ENCODE results near the gene SMCO2. TPM values are rescaled to one million over a fixed set of nuclear protein-coding genes. Genes with fewer than 3 reads are reported as not detected.

The SMCO2 gene
- total and polyA plus RNA-seq, 2 of the 8 experiments (the other 6 are each of a cell fraction or from before 2014, with no cell fraction given), result 0.24 to 0.80 TPM

- H2BK15ac ChIP-seq (ENCODE audit: low read length), result no peak overlapping the region
- no peak overlapping the region for H3K56ac ChIP-seq (replicated peaks; ENCODE audit: insufficient read length, low read depth, low read length)
- H4K91ac ChIP-seq (replicated peaks; ENCODE audit: insufficient read length, low read length), result no peak overlapping the region
- no peak overlapping the region for H3K9ac ChIP-seq (replicated peaks in 1 of 4; ENCODE audit: extremely low read depth in 1 of 4, low read depth in 3 of 4, low read length in 3 of 4)
- no peaks in the 10 kb centered on the region for H3K23me2 ChIP-seq (ENCODE audit: low read depth, low read length)
- no peak overlapping the region; a peak in 1 of 4 replicates for H3K4me2 ChIP-seq (ENCODE audit: insufficient read depth in 1 of 2, low read depth in 2 of 2, low read length in 2 of 2)
- H3K23ac ChIP-seq (ENCODE audit: insufficient read length), result no peak overlapping the region
- no peak overlapping the region for H2BK12ac ChIP-seq (ENCODE audit: low read depth, low read length)
- no peak overlapping the region for H2BK5ac ChIP-seq (ENCODE audit: low read depth, low read length)
- H4K8ac ChIP-seq (ENCODE audit: extremely low read depth, insufficient read depth, low read length), result no peak overlapping the region
- no peaks in the 10 kb centered on the region for H3K79me2 ChIP-seq (ENCODE audit: control insufficient read depth in 1 of 2, insufficient read depth in 2 of 2, low read length in 2 of 2)
- ChIA-PET CTCF (ENCODE audit: partially characterized antibody) (interaction anchor here (0.6 to 5.9 kb wide), 9 partner anchors 10 to 225 kb away, joined by 3 to 47 read pairs (median 4); partner anchors contain the start of gene SMCO2), POLR2A (ENCODE audit: partially characterized antibody) (interaction anchor here (1.0 to 3.8 kb wide), 3 partner anchors 9 to 87 kb away, joined by 3 to 18 read pairs (median 3); partner anchors contain the start of gene PPFIBP1)
- no peaks in the 10 kb centered on the region; a peak in 1 of 7 replicates for H3K4me1 ChIP-seq (replicated peaks in 1 of 4; ENCODE audit: control insufficient read depth in 3 of 4, insufficient read depth in 4 of 4, low read length in 3 of 4)
- no peaks in the 10 kb centered on the region for H3K79me1 ChIP-seq (ENCODE audit: low read depth, low read length)
- H3K36me3 ChIP-seq (ENCODE audit: control insufficient read depth in 2 of 4, insufficient read depth in 4 of 4, low read length in 3 of 4), result no peaks in the 10 kb centered on the region; a peak in 1 of 8 replicates
- no peak overlapping the region for H2BK120ac ChIP-seq (replicated peaks; ENCODE audit: low read depth, low read length)
- no peak overlapping the region; the same call in 1 of the 2 replicates for H3K18ac ChIP-seq (ENCODE audit: extremely low read depth, low read length)
- H2BK20ac ChIP-seq (ENCODE audit: low read length), result no peak overlapping the region
- no peak overlapping the region for H4K5ac ChIP-seq (ENCODE audit: insufficient read length, low read depth, low read length)
- H2AK5ac ChIP-seq (ENCODE audit: low read depth, low read length), result no peak overlapping the region
- peak overlapping the region in 1 of 4 experiments; percentile 13; a peak in 1 of 8 replicates for H3K4me3 ChIP-seq (ENCODE audit: extremely low read depth in 1 of 4, insufficient read depth in 2 of 4, low read depth in 3 of 4, low read length in 4 of 4)
- peaks cover 0 to 3% of the 10 kb centered on the region in 2 experiments for H4K20me1 ChIP-seq (replicated peaks in 1 of 2; ENCODE audit: control insufficient read depth in 1 of 2, insufficient read depth in 2 of 2, low read length in 2 of 2)
- H3K27ac ChIP-seq (ENCODE audit: low read depth, low read length), result no peak overlapping the region
- peaks cover 5 to 7% of the 10 kb centered on the region in 2 experiments for H3K9me3 ChIP-seq (ENCODE audit: insufficient read depth in 2 of 2, low read depth in 1 of 2, low read length in 1 of 2)
- no peak overlapping the region for H2AFZ ChIP-seq (ENCODE audit: low read length)
- H3K4ac ChIP-seq (replicated peaks; ENCODE audit: insufficient read length, low read depth, low read length), result no peak overlapping the region
- DNase-seq (ENCODE audit: low read depth in 1 of 2, low spot score in 2 of 2) (peak; percentile 45 to 46), FAIRE-seq (peak; percentile 88)
- H3K27me3 ChIP-seq (replicated peaks in 1 of 4; ENCODE audit: control insufficient read depth in 3 of 4, extremely low read depth in 1 of 4, insufficient read depth in 3 of 4, low read length in 3 of 4), result no peaks in the 10 kb centered on the region
- no peak overlapping the region for H3K14ac ChIP-seq (ENCODE audit: insufficient read length)
- peak in 1 of 2 experiments; percentile 57; a peak in 1 of 4 replicates for TF ChIP-seq HDAC2 (IDR thresholded peaks at IDR 0.05; ENCODE audit: borderline replicate concordance in 1 of 2, low read depth in 2 of 2, low read length in 2 of 2)
- no peak for TF ChIP-seq SP2 (IDR thresholded peaks at IDR 0.05; ENCODE audit: low read length)
- no peak for TF ChIP-seq JUN (IDR thresholded peaks at IDR 0.05; ENCODE audit: low read depth, low read length)
- TF ChIP-seq BCL11A (IDR thresholded peaks at IDR 0.05; ENCODE audit: low read depth in 2 of 2, low read length in 2 of 2), result peak in 1 of 2 experiments; percentile 32
- TF ChIP-seq CEBPB (IDR thresholded peaks at IDR 0.05; ENCODE audit: low read depth, low read length), result peak; percentile 88
- TF ChIP-seq SIN3A (conservative IDR thresholded peaks at IDR 0.05 in 1 of 2, IDR thresholded peaks at IDR 0.05 in 1 of 2; ENCODE audit: low read depth in 1 of 2, low read length in 2 of 2), result no peak
- TF ChIP-seq, protein P1, sequence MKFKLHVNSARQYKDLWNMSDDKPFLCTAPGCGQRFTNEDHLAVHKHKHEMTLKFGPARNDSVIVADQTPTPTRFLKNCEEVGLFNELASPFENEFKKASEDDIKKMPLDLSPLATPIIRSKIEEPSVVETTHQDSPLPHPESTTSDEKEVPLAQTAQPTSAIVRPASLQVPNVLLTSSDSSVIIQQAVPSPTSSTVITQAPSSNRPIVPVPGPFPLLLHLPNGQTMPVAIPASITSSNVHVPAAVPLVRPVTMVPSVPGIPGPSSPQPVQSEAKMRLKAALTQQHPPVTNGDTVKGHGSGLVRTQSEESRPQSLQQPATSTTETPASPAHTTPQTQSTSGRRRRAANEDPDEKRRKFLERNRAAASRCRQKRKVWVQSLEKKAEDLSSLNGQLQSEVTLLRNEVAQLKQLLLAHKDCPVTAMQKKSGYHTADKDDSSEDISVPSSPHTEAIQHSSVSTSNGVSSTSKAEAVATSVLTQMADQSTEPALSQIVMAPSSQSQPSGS (IDR thresholded peaks at IDR 0.05; ENCODE audit: low read length), result peak; percentile 75; the same call in 1 of the 2 replicates
- no peak for TF ChIP-seq CBX5 (IDR thresholded peaks at IDR 0.05; ENCODE audit: low read depth, low read length)
- TF ChIP-seq SP1 (IDR thresholded peaks at IDR 0.05; ENCODE audit: low read depth, low read length), result peak; percentile 60; the same call in 1 of the 2 replicates
- TF ChIP-seq EP300 (IDR thresholded peaks at IDR 0.05; ENCODE audit: borderline replicate concordance in 1 of 2, low read depth in 2 of 2, low read length in 2 of 2), result peak in 1 of 2 experiments; percentile 10; a peak in 1 of 3 replicates
- no peak for TF ChIP-seq SIRT6 (IDR thresholded peaks at IDR 0.05; ENCODE audit: low read length)
- TF ChIP-seq TCF12 (IDR thresholded peaks at IDR 0.05; ENCODE audit: low read depth, low read length), result 0 out of 2 replicates have a peak, but pooled peaks have one; percentile 15
Measured at GRCh38 chr12:27436029-27436428, 10.5 kb upstream of the SMCO2 start.

Data from H1 (cell line).